Skeletal muscle tissue (tissue), 4 donors: ENCODE results near the gene HPS4. TPM values are rescaled to one million over a fixed set of nuclear protein-coding genes. Genes with fewer than 3 reads are reported as not detected.

ENCODE experiments used
- H3K27ac ChIP-seq: one replicate; pipeline ENCODE4 v1.7.0; 2013; ENCODE audit warnings: mild to moderate bottlenecking, low read depth, low read length, inconsistent platforms
- H3K27me3 ChIP-seq, 3 donors: one replicate each; pipeline ENCODE4 v1.7.0; 2013; ENCODE audit warnings: low read length in 3 of 3; ENCODE audit not compliant: control insufficient read depth in 3 of 3, insufficient read depth in 3 of 3
- H3K36me3 ChIP-seq, 3 donors: one replicate each; pipeline ENCODE4 v1.7.0; 2013; ENCODE audit warnings: low read length in 3 of 3; ENCODE audit not compliant: control insufficient read depth in 3 of 3, insufficient read depth in 3 of 3
- H3K4me1 ChIP-seq, 3 donors: one replicate each; pipeline ENCODE4 v1.7.0; 2013; ENCODE audit warnings: low read length in 3 of 3, mild to moderate bottlenecking in 3 of 3; ENCODE audit not compliant: control insufficient read depth in 3 of 3, insufficient read depth in 3 of 3
- H3K4me3 ChIP-seq, 3 donors: one replicate each; pipeline ENCODE4 v1.7.0; 2013; ENCODE audit warnings: low read length in 3 of 3
- H3K9ac ChIP-seq, 3 donors: one replicate each; pipeline ENCODE4 v1.7.0; 2013; ENCODE audit warnings: low read length in 3 of 3, mild to moderate bottlenecking in 3 of 3, moderate library complexity in 2 of 3, low read depth in 1 of 3
- H3K9me3 ChIP-seq, 3 donors: one replicate each; pipeline ENCODE4 v1.7.0; 2013; ENCODE audit warnings: low read length in 3 of 3; ENCODE audit not compliant: control insufficient read depth in 3 of 3
- total RNA-seq: library from RNA; depleted of rRNA; stranded (reverse); fragments of >200 nt; gene quantifications from one replicate; pipeline ENCODE4 v1.2.3, GENCODE V29; 2014
- donor health status: Osteomylitis.

HPS4 gene
- total RNA-seq, 1 donor from 2014 or later, result 20.9 TPM

GRCh38 chr22:26517429-26517828 is 33.8 kb upstream of the HPS4 start:
- H3K9me3 ChIP-seq, result no peaks in the 10 kb centered on the region
- H3K4me3 ChIP-seq, result no peak overlapping the region
- no peaks in the 10 kb centered on the region for H3K36me3 ChIP-seq
- H3K27me3 ChIP-seq, result no peaks in the 10 kb centered on the region
- peaks cover 9 to 17% (median 14%) of the 10 kb centered on the region in 3 donors for H3K4me1 ChIP-seq
- H3K9ac ChIP-seq, result no peak overlapping the region
- H3K27ac ChIP-seq, result no peak overlapping the region

- Histone ChIP-seq H3K36me3 (no peaks in the 10 kb centered on the region), H3K9ac (no peak overlapping the region), H3K4me1 (peaks cover 12 to 25% (median 18%) of the 10 kb centered on the region in 3 donors), H3K9me3 (no peaks in the 10 kb centered on the region), H3K27ac (no peak overlapping the region), H3K4me3 (no peak overlapping the region), H3K27me3 (no peaks in the 10 kb centered on the region)
These were observed 32.9 kb upstream of the HPS4 start for GRCh38 chr22:26516503-26516902.

- H3K36me3 ChIP-seq, result no peaks in the 10 kb centered on the region
- no peak overlapping the region for H3K4me3 ChIP-seq
- no peaks in the 10 kb centered on the region for H3K9me3 ChIP-seq
- no peaks in the 10 kb centered on the region for H3K27me3 ChIP-seq
- peaks cover 17 to 31% (median 23%) of the 10 kb centered on the region in 3 donors for H3K4me1 ChIP-seq
- H3K9ac ChIP-seq, result no peak overlapping the region
- H3K27ac ChIP-seq, result no peak overlapping the region
These were observed 32.3 kb upstream of the HPS4 start for GRCh38 chr22:26515931-26516330.

- Histone ChIP-seq H3K27ac (no peak overlapping the region), H3K9me3 (no peaks in the 10 kb centered on the region), H3K27me3 (no peaks in the 10 kb centered on the region), H3K36me3 (peaks cover 5 to 6% (median 5%) of the 10 kb centered on the region in 3 donors), H3K4me1 (peaks cover 20 to 33% (median 23%) of the 10 kb centered on the region in 3 donors), H3K9ac (no peak overlapping the region), H3K4me3 (no peak overlapping the region)
These were observed 31.0 kb upstream of the HPS4 start for GRCh38 chr22:26514419-26515161.

- Histone ChIP-seq H3K27me3 (no peaks in the 10 kb centered on the region), H3K36me3 (peaks cover 13% of the 10 kb centered on the region in 3 donors), H3K9ac (no peak overlapping the region), H3K27ac (no peak overlapping the region), H3K4me1 (peaks cover 20 to 33% (median 23%) of the 10 kb centered on the region in 3 donors), H3K9me3 (no peaks in the 10 kb centered on the region), H3K4me3 (no peak overlapping the region)
These were observed 30.3 kb upstream of the HPS4 start for GRCh38 chr22:26513838-26514237.

- H3K27ac ChIP-seq, result peak within 1 kb of the TSS; percentile 80
- H3K4me3 ChIP-seq, result peak within 1 kb of the TSS; percentile 97 to 99 (median 99)
- no peaks in the 10 kb centered on the region for H3K9me3 ChIP-seq
- H3K4me1 ChIP-seq, result peaks cover 20 to 33% (median 23%) of the 10 kb centered on the region in 3 donors
- peak within 1 kb of the TSS; percentile 95 to 99 (median 96) for H3K9ac ChIP-seq
- peaks cover 19 to 24% (median 22%) of the 10 kb centered on the region in 3 donors for H3K36me3 ChIP-seq
- H3K27me3 ChIP-seq, result no peaks in the 10 kb centered on the region
These were observed 28.7 kb upstream of the HPS4 start, which contains the start of gene TFIP11 for GRCh38 chr22:26512149-26512793. TSS of gene TFIP11 (minus strand) at chr22:26512473. CDS start at chr22:26510272, 2,201 bp downstream.

- H3K36me3 ChIP-seq, result peaks cover 38 to 55% (median 49%) of the 10 kb centered on the region in 3 donors
- H3K4me1 ChIP-seq, result peaks cover 29 to 35% (median 30%) of the 10 kb centered on the region in 3 donors
- no peaks in the 10 kb centered on the region for H3K9me3 ChIP-seq
- no peak overlapping the region for H3K27ac ChIP-seq
- H3K27me3 ChIP-seq, result no peaks in the 10 kb centered on the region
- H3K9ac ChIP-seq, result no peak overlapping the region
- H3K4me3 ChIP-seq, result no peak overlapping the region
These were observed 24.6 kb upstream of the HPS4 start for GRCh38 chr22:26508148-26508547.

GRCh38 chr22:26503758-26504157 is 20.2 kb upstream of the HPS4 start:
- Histone ChIP-seq H3K36me3 (peaks cover 43 to 75% (median 66%) of the 10 kb centered on the region in 3 donors), H3K4me3 (peak overlapping the region; percentile 49 to 58 (median 52)), H3K27ac (peak overlapping the region; percentile 94)

GRCh38 chr22:26502688-26503561 is 19.3 kb upstream of the HPS4 start:
- Histone ChIP-seq H3K36me3 (peaks cover 42 to 73% (median 67%) of the 10 kb centered on the region in 3 donors), H3K4me3 (peak overlapping the region; percentile 49 to 58 (median 52)), H3K27me3 (no peaks in the 10 kb centered on the region), H3K27ac (peak overlapping the region; percentile 94), H3K9me3 (no peaks in the 10 kb centered on the region), H3K9ac (peak overlapping the region; percentile 69 to 75 (median 71)), H3K4me1 (peaks cover 28 to 45% (median 34%) of the 10 kb centered on the region in 3 donors)

More at GRCh38 chr22:26503758-26504157, 20.2 kb upstream of the HPS4 start:
- H3K9ac ChIP-seq, result peak overlapping the region; percentile 69 to 75 (median 71)
- no peaks in the 10 kb centered on the region for H3K9me3 ChIP-seq
- H3K4me1 ChIP-seq, result peaks cover 28 to 44% (median 34%) of the 10 kb centered on the region in 3 donors
- no peaks in the 10 kb centered on the region for H3K27me3 ChIP-seq
